ENCODE measurements around the gene CENPQ.

DNA sequence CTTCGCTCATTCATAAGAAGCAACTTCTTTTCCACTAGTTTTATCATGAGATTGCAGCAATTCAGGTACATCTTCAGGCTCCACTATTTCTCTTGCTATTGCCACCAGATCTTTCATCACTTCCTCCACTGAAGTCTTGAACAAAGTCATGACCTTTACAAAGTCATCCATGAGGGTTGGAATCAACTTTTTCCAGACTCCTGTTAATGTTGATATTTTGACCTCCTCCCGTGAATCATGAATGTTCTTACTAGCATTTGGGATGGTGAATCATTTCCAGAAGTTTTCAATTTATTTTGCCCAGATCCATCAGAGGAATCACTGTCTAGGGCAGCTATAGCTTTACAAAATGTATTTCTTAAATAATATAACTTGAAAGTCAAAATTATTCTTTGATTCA, 1.5 kb downstream of the CENPQ start:
- TF ChIP-seq TCF7L2 (IDR thresholded peaks at IDR 0.05; ENCODE audit: borderline replicate concordance, extremely low read depth, insufficient read depth, insufficient read length) (no peak), JUND (IDR thresholded peaks at IDR 0.05) (no peak)
